Eye (tissue), 1 donor: ENCODE results near the gene MAP3K7.
A peak's percentile ranks its signal among the peaks of the same experiment; 100 is the strongest.

Source experiments
- DNase-seq: peaks from one replicate; pipeline ENCODE4 v3.0.0-alpha.2; 2015

MAP3K7 gene

GRCh38 chr6:90480666-90481065 is 106.2 kb downstream of the MAP3K7 start:
- DNase-seq, result no peak

- no peak for DNase-seq
These were observed 107.3 kb downstream of the MAP3K7 start for GRCh38 chr6:90479603-90479926.

- peak; percentile 98 for DNase-seq
These were observed 107.9 kb downstream of the MAP3K7 start for GRCh38 chr6:90478789-90479602.

- DNase-seq, result peak; percentile 37
These were observed 108.6 kb downstream of the MAP3K7 start for GRCh38 chr6:90478278-90478677.

GRCh38 chr6:90477366-90477765 is 109.5 kb downstream of the MAP3K7 start:
- no peak for DNase-seq

- DNase-seq, result no peak
These were observed 114.2 kb downstream of the MAP3K7 start for GRCh38 chr6:90472716-90473115.

GRCh38 chr6:90471263-90471662 is 115.6 kb downstream of the MAP3K7 start:
- DNase-seq, result no peak

GRCh38 chr6:90469906-90470305 is 117.0 kb downstream of the MAP3K7 start:
- DNase-seq, result no peak

- no peak for DNase-seq
These were observed 118.0 kb downstream of the MAP3K7 start for GRCh38 chr6:90468859-90469258.

GRCh38 chr6:90468080-90468479 is 118.8 kb downstream of the MAP3K7 start:
- no peak for DNase-seq

- no peak for DNase-seq
These were observed 119.3 kb downstream of the MAP3K7 start for GRCh38 chr6:90467546-90467945.

- DNase-seq, result peak; percentile 76
These were observed 120.5 kb downstream of the MAP3K7 start for GRCh38 chr6:90466154-90466940.

- peak; percentile 28 for DNase-seq
These were observed 121.2 kb downstream of the MAP3K7 start for GRCh38 chr6:90465686-90466085.

- DNase-seq, result no peak
These were observed 122.4 kb downstream of the MAP3K7 start for GRCh38 chr6:90464507-90464906.

GRCh38 chr6:90463874-90464273 is 123.0 kb downstream of the MAP3K7 start:
- DNase-seq, result no peak
